ENCODE results near the gene SYNGR3.

GRCh38 chr16:1982991-1983543 is 6.7 kb upstream of the SYNGR3 start:
- TF ChIP-seq CTCF (IDR thresholded peaks at IDR 0.05 in 4 of 5, conservative IDR thresholded peaks at IDR 0.05 in 1 of 5): no peak
- no peak for TF ChIP-seq POLR2A (IDR thresholded peaks at IDR 0.05)
